ENCODE data around the gene IGFN1.
"Not testable (repeated sequence)": the region's sequence is repeated elsewhere in the genome, so short reads cannot be mapped to it uniquely, and the experiment has no call there.

DNA sequence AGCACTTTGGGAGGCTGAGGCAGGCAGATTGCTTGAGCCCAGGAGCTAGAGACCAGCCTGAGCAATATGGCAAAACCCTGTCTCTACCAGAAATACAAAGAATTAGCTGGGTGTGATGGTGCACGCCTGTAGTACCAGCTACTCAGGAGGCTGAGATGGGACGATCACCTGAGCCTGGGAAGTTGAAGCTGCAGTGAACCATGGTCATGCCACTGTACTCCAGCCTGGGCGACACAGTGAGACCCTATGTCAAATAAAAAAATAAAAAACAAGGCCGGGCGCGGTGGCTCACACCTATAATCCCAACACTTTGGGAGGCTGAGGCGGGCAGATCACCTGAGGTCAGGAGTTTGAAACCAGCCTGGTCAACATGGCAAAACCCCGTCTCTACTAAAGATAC, 27.6 kb upstream of the IGFN1 start:
- not testable (repeated sequence) for TF ChIP-seq POLR2A (IDR thresholded peaks at IDR 0.05; ENCODE audit: low read length); GATA1 (IDR thresholded peaks at IDR 0.05; ENCODE audit: low read depth, low read length)

All from erythroblast (primary cell).